GM21447 (cell line): ENCODE results near the gene ADM2.
A peak's percentile ranks its signal among the peaks of the same experiment; 100 is the strongest.

Experiments
- ATAC-seq: cut with Tn5 transposase; IDR thresholded peaks from one replicate; pipeline ENCODE4 v1.9.1; 2021; ENCODE audit not compliant: unreplicated experiment

ADM2 gene

DNA sequence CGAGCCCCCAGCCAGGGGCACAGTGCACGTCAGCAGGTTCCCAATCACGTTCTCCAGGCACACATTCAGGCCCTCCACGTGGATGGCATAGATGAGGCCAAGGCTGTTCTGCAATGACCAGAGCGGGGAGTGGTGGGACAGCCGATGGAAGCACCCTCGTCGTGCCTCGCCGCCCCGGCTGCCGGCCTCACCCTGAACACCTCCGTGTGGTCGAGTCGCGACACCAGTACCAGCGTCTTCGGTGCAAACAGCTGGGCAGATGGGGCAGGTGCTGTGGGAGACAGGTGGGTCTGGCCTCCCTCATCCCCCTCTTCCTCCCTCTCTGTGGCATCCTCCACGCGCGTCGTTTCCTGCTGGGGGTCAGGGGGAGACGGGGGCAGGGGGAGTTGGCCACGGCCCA lies 14.0 kb upstream of the ADM2 start:
- no peak for ATAC-seq

GRCh38 chr22:50467773-50468440 lies 13.4 kb upstream of the ADM2 start:
- no peak for ATAC-seq

DNA sequence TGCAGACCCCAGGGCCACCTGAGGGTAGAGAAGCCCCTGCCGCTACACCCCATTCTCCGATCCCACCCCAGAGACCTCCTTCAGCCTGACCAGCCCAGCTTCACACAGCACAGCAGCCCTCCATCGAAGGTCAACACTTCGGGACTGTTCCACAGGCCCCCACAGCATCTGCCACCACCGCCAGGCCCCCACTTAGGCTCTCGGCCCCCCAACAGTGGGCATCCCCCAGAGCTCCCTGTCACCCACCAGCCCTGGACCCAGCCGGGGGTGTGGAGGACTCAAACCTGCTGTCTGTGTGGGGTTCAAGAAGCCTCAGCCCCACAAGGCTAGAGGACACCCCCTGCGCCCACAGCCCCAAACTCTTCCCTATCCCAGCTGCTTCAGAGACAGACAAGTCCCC lies 12.7 kb upstream of the ADM2 start:
- no peak for ATAC-seq

GRCh38 chr22:50469377-50470305 lies 11.7 kb upstream of the ADM2 start:
- peak; percentile 56 for ATAC-seq

DNA sequence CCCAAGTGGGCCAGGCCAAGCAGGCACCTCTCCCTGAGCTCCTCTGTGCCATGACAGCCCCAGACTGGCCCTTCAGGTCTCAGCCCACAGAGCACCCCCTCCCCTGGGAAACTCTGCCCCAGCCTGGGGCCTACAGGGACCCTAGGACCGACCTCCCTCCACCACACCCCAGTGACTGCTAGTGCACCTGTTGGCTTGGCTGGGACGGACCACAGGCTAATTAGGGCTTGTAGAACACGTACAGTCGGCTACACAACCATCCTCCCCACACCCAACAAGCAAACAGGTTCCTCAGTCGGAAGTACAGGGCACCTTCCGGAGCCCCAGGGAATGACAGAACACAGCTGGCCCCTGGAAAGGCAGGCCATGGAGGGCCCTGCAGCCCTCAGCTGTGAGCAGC lies 10.9 kb upstream of the ADM2 start:
- ATAC-seq, result no peak

- ATAC-seq, result no peak
Measured at GRCh38 chr22:50471197-50471847, 10.0 kb upstream of the ADM2 start.

GRCh38 chr22:50471962-50472361 lies 9.4 kb upstream of the ADM2 start:
- ATAC-seq, result no peak

- ATAC-seq, result no peak
Measured at GRCh38 chr22:50473088-50473487, 8.3 kb upstream of the ADM2 start.

DNA sequence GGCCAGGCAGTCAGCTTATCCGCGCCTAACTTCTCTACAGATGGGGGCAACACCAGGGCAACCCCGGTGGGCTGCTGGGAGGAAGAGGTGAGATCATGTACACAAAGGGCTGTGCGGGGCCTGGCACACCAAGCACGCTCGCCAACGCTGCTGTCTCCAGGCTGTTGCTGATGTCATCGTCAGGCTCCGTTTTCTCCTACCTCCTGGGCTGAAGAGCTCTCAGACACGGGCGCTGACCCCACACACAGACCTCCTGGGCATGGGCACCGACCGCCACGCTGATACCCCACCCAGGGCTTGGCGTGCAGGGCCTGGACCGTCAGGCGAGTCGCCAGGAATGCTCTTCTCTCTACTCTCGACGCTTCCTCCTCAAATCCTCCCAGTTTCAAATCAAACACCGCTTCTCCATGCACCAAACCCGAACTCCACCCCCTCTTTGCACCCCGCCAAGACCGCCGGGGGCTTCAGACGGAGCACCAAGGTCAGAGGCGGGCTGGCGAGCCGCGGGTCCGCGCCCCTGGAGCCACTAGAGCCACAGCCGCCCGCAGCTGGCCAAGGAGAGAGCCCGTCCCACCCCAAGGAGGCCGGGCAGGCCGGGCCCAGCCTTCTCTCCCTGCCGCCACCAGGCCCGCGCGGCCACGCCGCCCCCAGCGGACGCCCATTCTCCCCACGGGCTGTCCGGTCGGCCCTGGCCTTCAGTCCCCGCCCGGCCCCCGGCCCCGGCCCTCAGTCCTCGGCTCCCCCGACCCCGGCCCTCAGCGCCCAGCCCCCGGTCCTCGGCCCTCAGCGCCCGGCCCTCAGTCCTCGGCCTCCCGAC lies 7.3 kb upstream of the ADM2 start:
- no peak for ATAC-seq

DNA sequence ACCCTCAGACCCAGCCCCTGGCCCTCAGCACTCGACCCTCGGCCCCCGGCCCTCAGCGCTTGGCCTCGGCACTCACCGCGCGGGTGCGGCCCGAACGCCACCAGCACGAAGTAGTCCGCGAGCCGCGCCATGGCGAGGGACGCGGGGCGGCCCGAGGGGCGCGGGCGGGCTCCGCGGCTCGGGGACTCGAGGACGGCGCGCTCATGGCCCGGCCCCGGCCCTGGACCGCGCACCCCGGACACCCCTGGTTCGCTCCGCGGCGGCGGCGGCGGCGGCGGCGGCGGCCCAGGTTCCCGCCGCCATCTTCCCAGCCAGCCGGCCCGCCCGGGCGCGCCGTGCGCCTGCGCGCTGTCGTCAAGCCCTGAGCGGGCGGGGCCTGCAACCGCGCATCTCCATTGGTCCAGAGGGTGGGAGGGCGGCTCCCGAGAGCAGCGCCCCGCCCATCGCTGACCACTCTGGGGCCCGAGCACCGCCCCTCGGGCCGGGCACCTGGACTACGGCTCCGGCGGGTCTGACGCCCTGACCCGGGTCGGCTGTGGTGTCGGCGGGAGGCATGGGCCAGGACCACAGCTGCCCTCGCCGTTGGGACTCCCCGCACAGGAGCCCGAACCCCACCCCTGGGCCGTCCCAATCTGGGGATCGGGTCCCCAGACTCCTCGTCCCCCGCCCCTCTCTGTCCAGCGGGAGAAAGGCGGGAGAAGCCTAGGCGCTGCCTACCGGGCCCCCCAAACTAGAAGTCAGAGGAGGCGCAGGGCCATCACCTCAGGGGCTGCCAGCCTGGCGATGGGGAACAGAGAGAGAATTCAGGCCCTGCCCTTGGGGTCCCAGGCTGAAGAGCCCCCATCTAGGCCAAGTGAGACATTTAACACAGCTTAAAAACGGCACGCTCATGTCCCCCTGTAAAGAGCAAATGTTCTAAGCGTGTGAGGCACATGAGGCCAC lies 6.4 kb upstream of the ADM2 start, which contains the start of gene SBF1:
TSS of gene SBF1 (minus strand) at position 326 of the 942 bp plus-strand sequence. CDS start at position 131, 195 bp downstream.
- ATAC-seq, result peak; percentile 50

DNA sequence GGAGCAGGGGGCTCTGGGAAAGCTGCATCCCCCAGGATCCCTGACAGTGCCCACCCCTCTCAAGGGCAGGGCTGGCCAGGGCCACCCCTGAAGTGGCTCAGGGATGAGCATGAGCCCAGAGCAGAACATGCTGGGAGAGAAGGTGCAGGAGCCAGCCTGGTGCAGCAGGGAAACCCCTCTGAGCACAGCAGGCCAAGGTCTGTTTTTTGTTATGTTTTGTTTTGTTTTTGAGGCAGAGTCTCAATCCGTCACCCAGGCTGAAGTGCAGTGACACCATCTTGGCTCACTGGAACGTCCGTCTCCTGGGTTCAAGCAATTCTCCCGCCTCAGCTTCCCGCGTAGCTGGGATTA lies 5.7 kb upstream of the ADM2 start:
- no peak for ATAC-seq

GRCh38 chr22:50476868-50477267 lies 4.5 kb upstream of the ADM2 start:
- no peak for ATAC-seq

DNA sequence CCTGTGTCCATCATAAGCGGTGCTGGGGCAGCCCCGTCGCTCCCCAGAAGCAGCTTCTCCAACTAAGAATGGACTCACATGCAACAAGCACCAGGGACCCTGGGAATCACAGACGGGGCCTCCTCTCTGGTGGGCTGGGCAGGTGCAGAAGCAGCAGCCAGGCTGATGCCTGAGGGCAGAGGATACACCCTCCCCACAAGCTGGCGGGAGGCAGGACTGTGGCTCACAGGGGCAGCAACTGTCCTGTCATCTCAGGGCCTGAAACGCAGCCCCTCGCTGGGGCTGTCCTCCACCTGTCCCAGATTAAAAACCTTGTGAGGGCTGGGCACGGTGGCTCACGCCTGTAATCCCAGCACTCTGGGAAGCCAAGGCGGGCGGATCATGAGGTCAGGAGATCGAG lies 3.4 kb upstream of the ADM2 start:
- ATAC-seq, result no peak

DNA sequence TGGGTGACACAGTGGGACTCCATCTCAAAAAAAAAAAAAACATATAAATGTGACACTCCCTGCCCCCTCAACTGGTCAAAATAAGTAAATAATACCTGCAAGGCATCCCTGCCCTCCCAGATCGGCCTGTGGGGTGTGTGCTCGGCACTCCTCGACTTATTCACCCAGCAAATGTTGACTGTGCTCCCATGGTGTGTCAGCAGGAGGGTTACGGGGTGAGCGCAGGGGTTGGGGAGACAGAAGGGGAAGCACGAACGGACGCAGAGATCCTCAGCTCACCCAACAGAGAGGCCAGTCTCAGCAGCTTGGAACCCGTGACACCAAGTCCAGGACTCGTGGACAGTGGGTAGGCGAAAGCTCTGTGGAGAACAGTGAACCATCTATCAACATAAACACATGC lies 1.6 kb upstream of the ADM2 start:
- no peak for ATAC-seq

DNA sequence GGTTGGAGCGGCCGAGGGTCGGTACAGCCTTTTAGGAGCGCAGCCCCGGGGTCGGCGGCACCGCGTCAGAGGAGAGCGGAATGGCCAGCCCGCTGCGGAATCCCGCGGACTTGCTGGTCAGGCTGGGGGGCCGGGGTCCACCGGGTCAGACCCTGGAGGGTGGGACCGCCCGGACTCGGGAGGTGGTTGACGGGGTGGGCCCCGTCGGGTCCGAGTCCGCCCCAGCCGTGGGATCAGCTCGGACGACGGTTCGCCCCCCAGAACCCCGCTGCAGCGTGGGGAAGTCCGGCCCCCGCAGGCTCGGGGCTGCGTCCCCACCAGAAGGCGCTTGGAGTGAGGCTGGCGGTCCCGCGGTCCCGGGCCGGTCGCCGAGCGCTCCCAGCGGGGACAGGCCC lies 301 bp upstream of the ADM2 start:
- ATAC-seq, result no peak

GRCh38 chr22:50482107-50483074 lies 1.0 kb downstream of the ADM2 start:
- ATAC-seq, result no peak

GRCh38 chr22:50483106-50483505 lies 1.8 kb downstream of the ADM2 start:
- ATAC-seq, result no peak

DNA sequence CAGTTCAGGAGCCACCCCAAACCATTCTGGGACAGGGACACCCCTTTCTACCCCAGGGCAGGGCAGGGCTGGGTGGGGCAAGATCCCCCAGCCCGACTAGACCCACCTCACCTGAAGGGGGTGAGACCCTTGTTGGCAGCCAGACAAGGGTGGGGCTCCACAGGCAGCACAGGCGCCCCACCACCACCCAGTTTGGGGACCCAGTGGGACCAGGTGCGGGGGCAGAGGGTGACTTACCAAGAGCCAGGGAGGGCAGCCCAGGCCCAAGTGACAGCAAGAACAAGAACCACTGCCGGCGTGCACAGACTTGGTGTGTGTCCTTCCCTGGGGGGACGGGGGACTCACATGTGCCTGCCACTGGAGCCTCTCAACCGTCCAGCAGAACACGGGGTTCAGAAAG lies 2.2 kb downstream of the ADM2 start:
- ATAC-seq, result no peak
